ENCODE results near the gene FUT2.
A peak's percentile ranks its signal among the peaks of the same experiment; 100 is the strongest.
"Not testable (repeated sequence)": the region's sequence is repeated elsewhere in the genome, so short reads cannot be mapped to it uniquely, and the experiment has no call there.

FUT2 gene

GRCh38 chr19:48702701-48703100 lies 6.9 kb downstream of the FUT2 start:
- DNase-seq (ENCODE audit: low read depth in 2 of 2), result no peak

- no peak for DNase-seq (ENCODE audit: low read depth in 2 of 2)
These were observed 7.5 kb downstream of the FUT2 start for GRCh38 chr19:48703316-48703715.

GRCh38 chr19:48705431-48705830 lies 9.7 kb downstream of the FUT2 start:
- no peak for DNase-seq (ENCODE audit: low read depth in 2 of 2)

- DNase-seq (ENCODE audit: low read depth in 2 of 2), result no peak
These were observed 12.7 kb downstream of the FUT2 start for GRCh38 chr19:48708471-48708870.

- no peak for DNase-seq (ENCODE audit: low read depth in 2 of 2)
These were observed 15.4 kb downstream of the FUT2 start for GRCh38 chr19:48711106-48711662.

- DNase-seq (ENCODE audit: low read depth in 2 of 2), result no peak
These were observed 17.5 kb downstream of the FUT2 start for GRCh38 chr19:48713041-48713863.

GRCh38 chr19:48713864-48714755 lies 18.3 kb downstream of the FUT2 start:
- DNase-seq (ENCODE audit: low read depth in 2 of 2), result peak; percentile 91 to 92

- DNase-seq (ENCODE audit: low read depth in 2 of 2), result no peak
These were observed 19.2 kb downstream of the FUT2 start for GRCh38 chr19:48714759-48715675.

GRCh38 chr19:48715681-48716171 lies 20.0 kb downstream of the FUT2 start:
- DNase-seq (ENCODE audit: low read depth in 2 of 2), result no peak

- no peak for DNase-seq (ENCODE audit: low read depth in 2 of 2)
These were observed 21.0 kb downstream of the FUT2 start for GRCh38 chr19:48716562-48717291.

- not testable (repeated sequence) for DNase-seq (ENCODE audit: low read depth in 2 of 2)
These were observed 22.3 kb downstream of the FUT2 start for GRCh38 chr19:48718106-48718505.

- DNase-seq (ENCODE audit: low read depth in 2 of 2), result no peak
These were observed 23.0 kb downstream of the FUT2 start for GRCh38 chr19:48718711-48719231.

- no peak for DNase-seq (ENCODE audit: low read depth in 2 of 2)
These were observed 23.7 kb downstream of the FUT2 start, which contains the start of gene MAMSTR for GRCh38 chr19:48719263-48720171. MAMSTR (minus strand) TSS chr19:48719725; CDS start chr19:48719031, 694 bp downstream.

- no peak for DNase-seq (ENCODE audit: low read depth in 2 of 2)
These were observed 24.5 kb downstream of the FUT2 start for GRCh38 chr19:48720251-48720612.

- DNase-seq (ENCODE audit: low read depth in 2 of 2), result peak; percentile 74 to 82
These were observed 25.0 kb downstream of the FUT2 start for GRCh38 chr19:48720613-48721296.

GRCh38 chr19:48722196-48722708 lies 26.5 kb downstream of the FUT2 start:
- no peak for DNase-seq (ENCODE audit: low read depth in 2 of 2)

- no peak for DNase-seq (ENCODE audit: low read depth in 2 of 2)
These were observed 29.3 kb downstream of the FUT2 start for GRCh38 chr19:48724796-48725753.
